DMS53 treated with DMSO at 0.1 percent for 48 hours (cell line): ENCODE data around the gene STK35.

Experiments
- DNase-seq: peaks from one replicate; lab custom pipeline; 2025; ENCODE audit not compliant: unreplicated experiment; lab: John Stamatoyannopoulos, UW

The STK35 gene

DNA sequence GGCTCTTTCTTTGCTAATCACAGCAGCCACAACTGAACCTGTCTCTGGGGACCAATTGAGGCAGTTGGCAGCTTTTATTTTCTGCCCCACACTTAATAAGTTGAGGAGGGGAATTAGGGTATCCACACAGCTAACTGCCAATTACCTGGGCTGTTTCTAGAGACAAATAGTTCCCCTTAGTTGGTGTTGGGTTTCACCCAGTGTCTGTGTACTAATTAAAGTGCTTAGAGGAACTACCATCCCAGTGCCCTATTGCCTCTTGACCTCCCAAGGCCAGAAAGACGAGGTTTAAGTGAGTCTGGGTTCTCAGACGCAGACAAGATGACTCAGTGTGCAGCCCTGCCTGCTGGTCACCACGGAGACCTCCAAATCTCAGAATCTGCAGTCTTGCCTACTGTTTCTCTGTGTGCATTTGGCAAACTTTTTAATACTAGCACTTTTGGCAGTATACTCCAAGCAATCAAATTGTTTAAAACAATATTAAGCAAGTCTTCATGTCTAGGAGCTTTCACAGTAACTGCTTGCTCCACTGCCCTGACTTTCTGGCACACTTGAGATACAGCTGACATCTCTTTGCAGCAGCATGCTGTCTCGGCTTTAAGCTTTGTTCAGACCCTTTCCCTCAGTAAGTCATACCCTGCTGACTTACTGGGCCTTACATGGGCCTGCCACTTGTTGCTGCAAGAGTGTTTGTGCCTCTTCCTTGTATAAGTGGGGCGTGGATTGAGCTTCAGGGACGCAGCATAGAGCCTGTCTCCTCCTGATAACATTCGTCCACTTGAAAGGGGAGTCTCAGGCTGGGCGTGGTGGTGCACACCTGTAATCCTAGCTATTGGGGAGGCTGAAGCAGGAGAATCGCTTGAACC lies 31.9 kb downstream of the STK35 start:
- no peak for DNase-seq

DNA sequence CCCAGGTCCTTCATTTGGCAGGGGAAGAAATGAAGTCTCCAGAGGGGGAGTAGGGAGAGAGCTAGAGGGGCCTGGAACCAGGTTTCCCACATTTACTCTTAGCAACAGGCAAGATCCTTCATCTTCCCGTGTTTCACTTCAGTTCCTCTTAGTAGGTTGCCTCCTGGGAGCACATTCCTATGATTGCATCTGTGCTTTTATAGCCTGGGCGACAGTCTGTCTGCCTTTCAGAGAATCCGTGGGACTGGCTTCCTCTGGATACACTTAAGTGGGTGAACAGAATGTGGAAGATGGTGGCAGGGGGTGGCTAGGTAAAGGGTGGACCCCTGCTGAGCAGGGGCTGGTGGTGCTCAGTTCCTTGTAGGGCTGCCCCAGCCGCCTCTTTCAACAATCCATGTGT lies 33.4 kb downstream of the STK35 start:
- DNase-seq, result no peak

DNA sequence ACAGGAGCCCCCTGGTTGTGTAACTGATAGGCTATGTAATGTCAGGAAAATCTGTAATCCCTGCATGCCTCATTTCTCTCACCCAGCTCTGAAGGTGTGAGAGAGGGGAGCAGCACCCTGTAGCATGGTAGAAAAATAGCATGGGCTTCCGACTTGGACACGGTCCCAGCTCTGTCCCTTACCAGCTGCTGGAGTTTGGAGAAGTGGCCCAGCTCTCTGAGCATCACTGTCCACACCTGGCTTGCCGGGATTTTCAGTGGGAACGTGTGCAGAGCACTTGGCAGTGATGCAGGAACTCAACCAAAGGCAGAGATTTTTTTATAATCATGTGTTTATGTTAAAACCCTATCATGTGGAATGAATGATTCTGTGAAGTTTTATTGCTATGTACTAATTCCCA lies 34.6 kb downstream of the STK35 start:
- no peak for DNase-seq

DNA sequence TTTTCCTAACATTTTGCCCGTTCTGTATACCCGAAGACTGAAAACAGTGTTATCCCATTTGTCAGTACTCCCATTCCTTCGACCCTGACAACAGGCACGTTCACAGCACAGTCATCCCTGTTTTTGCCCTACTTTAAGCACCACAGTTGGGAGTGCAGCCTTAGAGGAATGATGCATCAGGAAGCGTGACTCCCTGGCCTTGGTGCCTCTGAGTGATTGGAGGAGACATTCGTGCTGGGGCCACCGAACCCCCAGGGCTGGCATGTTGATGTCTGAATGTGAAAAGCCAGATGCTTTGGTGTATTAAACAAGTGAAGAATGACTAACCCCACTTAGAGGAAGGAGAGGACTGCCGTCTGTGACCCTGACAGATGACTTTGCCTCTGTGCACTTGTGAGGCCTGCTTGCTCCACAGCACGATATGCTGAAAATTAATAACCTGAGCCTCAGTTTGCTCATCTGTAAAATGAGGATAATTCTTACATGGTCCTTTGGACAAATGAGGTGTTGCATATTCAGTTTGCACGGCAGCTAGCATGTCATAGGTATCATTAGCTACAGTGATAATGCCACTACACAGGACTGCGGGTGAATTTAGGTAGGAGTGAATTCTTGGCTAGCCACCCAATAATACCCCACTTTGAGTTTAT lies 36.0 kb downstream of the STK35 start:
- no peak for DNase-seq

DNA sequence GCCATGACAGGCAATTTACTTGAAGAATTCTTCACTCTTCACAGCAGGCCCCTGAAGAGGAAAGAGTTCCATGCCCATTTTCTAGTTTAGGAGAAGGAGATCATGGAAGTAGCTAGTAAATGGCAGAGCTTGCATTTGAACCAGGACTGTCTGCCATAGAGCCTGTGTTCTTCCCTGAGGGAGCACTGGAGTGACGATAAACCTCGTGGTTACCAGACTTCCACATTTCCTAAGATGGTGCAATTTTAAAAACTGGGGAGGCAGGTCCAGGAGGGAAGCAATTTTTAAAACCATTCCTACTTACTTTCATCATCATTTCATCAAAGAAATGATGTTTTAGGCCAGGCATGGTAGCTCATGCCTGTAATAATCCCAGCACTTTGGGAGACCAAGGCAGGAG lies 36.8 kb downstream of the STK35 start:
- DNase-seq, result no peak

DNA sequence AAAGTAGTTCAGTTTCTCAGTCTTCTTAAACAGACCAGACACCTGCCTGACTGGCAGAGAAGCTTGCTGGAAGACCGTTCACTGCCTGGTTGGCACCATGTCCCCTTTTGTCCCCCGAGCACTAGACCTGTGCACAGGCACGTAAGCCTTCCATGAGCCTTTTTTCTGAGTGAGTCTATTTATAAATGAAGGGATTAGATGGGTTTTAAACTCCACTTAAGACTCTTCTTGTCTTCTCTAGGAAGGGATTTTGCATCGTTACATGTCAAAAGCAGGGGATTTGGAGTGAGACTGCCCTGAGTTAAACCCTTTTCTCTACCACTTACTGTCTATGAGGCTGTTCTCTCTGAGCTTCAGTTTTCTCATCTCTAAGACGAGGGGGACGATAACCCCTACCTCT lies 37.6 kb downstream of the STK35 start:
- no peak for DNase-seq

DNA sequence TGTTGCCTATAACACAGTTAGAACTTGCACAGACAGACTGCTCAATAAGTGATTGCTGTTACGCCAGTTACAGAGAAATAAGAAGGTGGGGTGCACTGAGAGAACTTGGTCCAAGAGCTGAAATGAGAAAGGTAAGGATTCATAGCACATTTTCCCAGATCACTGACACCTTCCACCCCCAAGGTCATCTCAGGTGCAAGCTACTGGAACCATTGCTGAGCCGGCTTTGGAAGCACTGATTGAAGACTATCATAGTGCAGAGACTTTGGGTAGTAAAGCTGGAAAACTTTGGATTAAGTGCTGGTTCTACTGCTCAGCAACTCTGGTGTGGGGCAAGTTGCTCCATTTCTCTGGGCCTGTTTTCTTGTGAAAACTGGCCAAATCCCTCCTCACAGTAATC lies 38.1 kb downstream of the STK35 start:
- DNase-seq, result no peak

DNA sequence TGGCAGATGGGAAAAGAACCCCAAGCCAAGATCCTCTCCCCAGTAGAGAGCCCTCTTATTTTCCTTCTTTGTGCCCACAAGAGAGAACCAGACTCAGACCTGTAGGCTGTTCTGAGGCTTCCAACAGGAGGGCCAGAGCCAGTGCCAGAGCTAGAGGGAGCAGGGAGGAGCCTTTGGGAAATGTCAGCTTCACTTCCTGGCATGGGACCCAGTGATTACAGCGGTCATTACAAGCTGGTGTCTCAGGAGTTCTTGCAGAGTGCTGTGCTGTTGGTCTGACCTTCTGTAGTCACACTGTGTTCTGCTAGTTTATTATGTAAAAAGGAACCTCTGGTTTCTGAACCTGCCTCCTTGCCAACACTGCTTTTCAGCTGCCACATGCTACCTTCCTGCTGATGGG lies 38.9 kb downstream of the STK35 start:
- no peak for DNase-seq

DNA sequence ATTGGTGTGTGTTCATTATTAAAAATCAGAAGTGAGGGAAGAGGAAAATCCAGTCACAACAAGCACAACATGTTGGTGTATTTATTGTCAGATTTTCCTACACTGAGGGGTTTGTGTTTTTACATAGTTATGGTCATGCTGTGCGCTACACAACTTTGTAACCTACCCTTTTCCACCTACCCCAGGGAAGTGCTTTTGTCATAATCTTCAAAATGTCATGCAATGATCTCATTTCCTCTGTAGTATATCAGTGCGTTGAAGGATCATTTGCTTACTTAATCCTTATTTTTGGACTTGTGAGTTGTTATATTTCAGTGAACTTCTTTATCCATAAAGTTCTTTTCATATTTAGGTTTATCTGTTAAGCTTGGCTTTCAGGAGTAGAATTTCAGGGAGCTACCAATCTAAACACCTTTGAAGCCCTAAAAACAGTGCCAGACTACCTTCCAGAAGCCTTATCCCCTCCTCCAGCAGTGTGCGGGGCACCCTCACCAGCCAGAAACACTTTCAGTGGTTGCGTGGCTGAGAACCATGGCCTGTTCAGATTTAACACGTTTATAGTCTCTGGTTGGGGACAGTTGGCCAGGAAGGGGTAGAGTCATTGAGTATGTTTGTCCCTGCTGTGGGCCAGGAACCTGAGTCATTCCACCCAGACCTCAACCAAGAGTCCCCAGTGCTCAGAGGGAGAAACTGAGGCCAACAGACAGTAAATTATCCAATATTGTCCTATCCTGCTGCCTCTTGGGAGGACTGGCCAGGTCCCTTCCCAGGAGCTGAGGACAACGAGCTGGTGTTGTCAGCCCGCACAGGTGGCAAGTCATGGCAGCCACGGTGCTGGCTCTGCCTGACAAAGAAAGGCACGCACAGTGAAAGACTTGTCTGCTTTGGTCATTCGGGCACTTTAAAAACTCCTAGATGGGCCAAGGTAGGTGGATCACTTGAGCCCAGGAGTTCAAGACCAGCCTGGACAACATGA lies 40.3 kb downstream of the STK35 start:
- no peak for DNase-seq

DNA sequence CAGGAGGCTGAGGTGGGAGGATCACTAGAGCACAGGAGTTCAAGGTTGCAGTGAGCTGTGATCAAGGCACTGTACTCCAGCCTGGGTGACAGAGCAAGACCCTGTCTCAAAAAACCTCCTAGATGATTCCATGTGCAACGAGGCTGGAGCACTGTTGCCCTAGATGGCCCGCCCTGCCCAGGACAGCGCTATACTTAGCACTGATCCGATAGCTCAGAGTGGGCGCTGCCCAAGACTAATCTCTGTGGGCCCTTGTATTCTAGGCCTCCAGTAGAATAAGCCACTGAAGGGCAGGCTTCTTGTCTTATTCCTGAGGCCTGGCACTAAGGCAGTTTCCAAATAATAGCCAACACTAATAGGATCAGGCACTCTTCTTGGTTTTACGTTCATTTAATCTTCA lies 41.0 kb downstream of the STK35 start:
- DNase-seq, result no peak

DNA sequence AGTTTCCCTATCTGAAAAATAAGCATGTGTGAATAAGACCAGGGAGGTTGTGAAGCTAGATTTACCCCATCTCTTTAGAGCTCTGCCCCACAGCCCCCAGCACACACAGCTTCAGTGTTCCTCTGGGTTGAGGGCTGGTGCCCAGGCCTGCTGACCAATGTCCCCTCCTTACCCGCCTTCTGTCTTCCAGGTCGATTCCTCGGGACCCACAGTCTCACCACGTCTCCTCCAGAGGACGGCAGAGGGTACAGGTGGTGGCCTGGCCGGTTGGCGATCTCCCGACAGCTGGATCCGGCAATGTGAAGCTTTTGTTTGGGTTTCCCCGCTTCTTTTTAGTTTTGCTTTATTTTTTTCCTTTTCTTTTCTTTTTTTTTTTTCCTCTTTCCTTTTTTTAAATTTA lies 42.0 kb downstream of the STK35 start:
- DNase-seq, result no peak

DNA sequence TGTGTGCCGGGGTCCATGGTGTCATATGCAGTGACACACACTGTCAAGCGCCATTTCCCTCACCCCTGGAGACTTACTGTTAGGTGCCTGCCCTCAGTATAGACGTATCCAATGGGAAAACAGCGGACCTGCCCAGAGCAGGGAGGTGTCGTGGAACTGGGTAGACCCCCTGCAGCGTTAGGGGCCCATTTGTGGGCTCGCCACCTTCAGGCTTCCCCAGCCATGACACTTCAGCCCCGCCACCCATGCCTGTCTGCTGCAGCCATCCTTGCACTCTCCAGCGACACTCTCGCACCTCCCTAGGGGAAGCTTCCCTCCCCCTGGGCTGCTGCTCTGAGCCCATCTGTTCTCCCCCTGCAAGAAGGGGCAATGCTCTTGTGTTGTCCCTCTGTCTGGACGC lies 43.2 kb downstream of the STK35 start:
- no peak for DNase-seq

DNA sequence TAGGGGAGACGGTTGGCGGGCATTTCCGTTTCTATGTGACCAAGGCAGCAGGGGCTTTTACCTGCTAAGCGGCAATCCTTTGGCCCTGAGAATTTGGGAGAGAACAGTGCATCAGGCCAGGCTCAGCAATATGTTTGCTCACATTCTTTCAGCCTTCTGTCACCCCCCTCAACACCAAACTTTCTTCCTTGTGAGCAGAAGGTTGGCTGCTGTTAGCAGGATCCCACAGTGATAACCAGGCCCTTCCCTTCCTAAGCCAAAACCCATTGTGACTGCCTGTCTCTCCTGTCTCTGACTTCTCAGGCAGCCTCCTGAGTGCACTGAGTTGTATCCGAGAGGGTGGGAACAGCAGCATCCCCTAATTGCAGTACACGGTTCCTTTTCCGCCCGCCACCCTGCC lies 43.7 kb downstream of the STK35 start:
- no peak for DNase-seq

DNA sequence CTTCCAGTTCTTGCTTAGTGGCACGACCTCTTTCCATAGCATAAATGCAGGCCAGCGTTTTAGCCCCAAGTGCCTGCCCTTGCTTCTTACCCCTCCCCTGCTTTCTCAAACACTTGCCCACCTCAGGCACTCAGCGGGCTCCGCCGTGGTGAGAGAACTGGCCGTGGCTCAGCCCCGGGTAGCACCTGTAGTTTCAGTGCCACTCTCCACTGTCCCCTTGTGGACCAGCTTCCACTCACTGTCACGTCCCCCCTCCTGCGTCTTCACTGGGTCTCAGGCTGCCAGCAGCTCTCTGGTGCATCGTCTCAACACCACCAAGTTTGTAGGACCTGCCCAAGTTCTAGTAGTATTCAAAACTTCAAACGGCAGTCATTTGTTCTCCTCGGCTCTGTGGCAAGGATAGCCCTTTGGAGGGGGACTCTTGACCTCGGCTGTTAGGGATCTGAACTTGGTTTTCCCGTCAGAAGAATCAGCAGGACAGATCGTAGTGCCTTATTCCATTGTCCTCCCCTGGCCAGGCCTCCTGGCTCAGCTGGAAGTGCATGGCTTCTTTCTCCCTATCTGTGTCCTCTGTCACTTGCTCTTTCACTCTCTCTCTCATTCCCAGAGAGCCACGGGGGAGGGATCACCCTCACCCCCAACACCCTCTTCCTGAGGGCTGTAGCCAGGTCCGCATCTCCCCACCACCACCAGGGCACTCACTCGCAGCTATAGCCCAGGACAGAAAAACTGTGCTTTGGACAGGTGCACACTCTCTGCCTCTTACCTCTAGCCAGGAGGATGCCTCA lies 44.6 kb downstream of the STK35 start:
- DNase-seq, result no peak

DNA sequence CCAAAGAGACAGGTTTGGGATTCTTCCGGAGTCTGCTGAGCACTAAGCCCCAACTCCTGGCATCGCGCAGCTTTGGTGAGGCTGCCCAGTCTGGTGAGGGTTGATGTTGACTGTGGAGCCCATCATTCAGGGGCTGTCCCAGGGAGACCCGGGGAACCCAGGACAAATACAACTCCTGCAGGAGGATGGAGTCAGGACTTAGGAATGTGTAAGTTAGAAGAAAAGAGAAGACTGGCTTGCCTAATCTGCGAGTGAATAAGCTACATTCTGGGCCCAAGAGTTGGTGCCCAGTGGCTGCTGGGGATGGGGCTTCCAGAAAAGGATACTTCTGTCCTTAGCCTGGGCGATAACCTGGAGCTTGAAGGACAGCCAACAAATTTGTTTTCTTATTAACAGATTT lies 47.9 kb downstream of the STK35 start:
- no peak for DNase-seq

DNA sequence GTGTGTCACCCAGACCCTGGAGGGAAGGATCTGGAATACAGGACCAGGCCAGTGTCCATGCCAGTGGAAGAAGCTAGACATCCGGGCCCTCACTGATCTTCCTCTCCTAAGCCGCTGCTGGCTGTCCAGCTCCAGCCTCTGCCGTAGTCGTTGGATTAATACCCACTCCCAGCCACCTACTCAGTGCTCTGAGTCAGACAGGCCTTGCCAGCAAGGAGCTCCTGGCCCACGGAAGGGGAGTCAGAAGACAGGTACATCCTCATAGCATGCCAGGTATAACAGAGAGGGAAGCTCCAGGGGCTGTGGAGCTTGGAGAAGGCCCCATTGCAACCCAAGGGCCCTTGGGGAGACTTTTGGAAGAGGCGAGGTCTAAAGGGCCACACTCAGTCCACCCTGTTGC lies 49.0 kb downstream of the STK35 start:
- no peak for DNase-seq

DNA sequence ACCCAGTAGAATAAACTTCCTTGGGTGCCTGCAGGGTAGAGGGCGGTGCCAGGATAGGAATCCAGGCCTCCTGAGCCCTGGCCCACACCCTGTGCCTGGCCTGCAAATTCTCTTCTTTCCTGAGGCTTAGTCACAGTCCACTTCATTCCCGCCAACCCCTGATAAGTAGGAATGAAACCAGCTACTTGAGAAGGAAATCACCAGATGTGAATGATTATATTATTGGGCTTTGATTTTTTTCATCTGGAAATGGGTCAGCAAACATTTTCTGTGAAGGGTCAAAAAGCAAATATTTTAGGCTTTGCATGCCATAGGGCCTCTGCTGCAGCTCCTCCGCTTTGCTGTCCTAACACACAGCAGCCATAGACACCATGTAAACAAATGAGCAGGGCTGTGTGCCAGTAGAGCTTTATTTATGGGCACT lies 50.2 kb downstream of the STK35 start:
- DNase-seq, result no peak

DNA sequence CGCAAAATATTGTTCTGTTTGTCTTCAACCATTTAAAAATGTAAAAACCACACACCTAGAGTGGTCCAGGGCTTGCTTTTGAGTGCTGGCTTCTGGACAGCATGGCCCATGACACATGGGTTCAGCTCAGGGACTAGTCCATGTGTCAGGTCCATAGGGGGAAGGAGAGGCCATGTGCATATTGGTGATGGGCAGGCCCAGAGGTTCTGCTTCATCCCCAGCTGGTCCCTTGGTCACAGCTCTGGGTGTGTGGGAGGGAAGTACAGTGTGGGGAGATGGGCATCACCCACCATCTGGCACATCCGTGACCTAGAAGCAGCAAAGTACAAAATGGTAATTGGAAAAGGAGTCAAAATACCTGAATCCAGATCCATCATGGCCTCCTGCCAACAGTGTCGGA lies 50.7 kb downstream of the STK35 start:
- no peak for DNase-seq

DNA sequence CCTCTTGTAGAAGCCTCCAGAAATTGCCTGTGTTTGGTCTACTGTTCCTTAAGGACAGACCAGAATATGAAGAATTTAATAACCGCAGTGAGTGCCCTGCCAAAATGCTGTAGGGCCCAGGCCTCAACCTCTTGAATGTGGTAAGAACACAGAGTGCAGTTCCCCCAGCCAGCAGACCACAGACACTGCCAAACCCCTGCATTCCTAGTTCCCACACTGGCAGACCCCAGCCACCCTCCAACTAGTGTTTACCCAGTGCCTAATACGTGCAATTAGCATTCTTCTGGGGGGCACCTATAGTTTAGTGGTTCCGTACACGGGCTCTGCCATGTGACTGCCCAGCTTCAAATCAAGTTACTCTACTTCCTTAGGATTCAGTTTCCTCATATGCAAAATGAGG lies 51.7 kb downstream of the STK35 start:
- no peak for DNase-seq

DNA sequence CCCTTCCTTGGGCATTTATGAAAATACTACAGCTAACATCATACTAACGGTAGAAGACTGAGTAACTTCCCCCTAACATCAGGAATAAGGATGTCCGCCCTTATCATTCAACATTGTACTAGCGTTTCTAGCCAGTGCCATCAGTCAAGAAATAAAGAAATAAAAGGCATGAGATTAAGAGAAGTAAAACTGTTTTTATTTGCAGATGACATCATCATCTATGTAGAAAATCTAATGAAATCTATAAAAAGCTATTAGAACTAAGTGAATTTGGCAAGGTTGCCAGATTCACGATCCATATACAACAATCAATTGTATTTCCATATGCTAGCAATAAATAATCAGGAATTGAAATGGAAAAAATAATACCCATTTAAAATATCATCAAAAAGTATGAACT lies 54.6 kb downstream of the STK35 start:
- no peak for DNase-seq
